Measurements from ENCODE around the gene NSRP1. TPM values are rescaled to one million over a fixed set of nuclear protein-coding genes. Genes with fewer than 3 reads are reported as not detected.

NSRP1 gene
- total and polyA plus RNA-seq, 10 of the 15 experiments (the other 5 are each of a cell fraction or from before 2014, with no cell fraction given) = 12.5 to 69.7 (median 37.8) TPM

DNA sequence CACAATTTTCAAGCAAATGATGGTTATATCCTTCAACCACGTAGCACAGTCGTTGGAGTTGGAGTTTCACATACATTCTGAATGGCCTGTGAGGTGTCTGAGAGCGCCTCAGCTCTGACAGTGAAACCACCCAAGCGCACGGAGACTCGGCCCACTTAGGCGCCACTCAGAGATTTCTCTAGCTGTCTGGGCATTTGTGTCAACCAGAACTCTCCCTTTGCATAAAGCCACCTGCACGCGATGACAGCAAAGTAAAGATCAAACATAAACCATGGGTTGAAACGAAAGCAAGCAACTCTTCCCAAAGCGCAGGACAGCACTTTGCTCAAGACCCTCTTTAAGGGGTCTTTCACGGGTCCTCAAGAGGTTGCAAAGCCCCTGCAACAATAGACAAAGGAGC, 118.3 kb downstream of the NSRP1 start:
- H3K4me3 ChIP-seq = peak overlapping the region; percentile 45
- FAIRE-seq (peak; percentile 23), ATAC-seq (peak; percentile 88), DNase-seq (ENCODE audit: low read depth, low spot score) (peak; percentile 19)
- no peaks in the 10 kb centered on the region for H3K36me3 ChIP-seq (ENCODE audit: control insufficient read depth in 2 of 2, insufficient read depth in 2 of 2, low read length in 1 of 2)
- H3K27ac ChIP-seq (ENCODE audit: control insufficient read depth, insufficient read depth) = no peak overlapping the region
- ChIA-PET POLR2A (no interaction called here), SMC1A (ENCODE audit: uncharacterized antibody, unreplicated experiment) (interaction anchor here (0.8 to 4.5 kb wide), 9 partner anchors 10 to 130 kb away, joined by 3 to 69 read pairs (median 4); no protein-coding TSS in a partner anchor), CTCF (interaction anchor here (0.6 to 5.6 kb wide), 9 partner anchors 9 to 198 kb away, joined by 3 to 127 read pairs (median 6); no protein-coding TSS in a partner anchor), RAD21 (ENCODE audit: unreplicated experiment) (interaction anchor here (0.7 to 3.3 kb wide), 8 partner anchors 10 to 130 kb away, joined by 3 to 52 read pairs (median 6); no protein-coding TSS in a partner anchor)
- BruUV-seq (replicated peaks) = no TSS peak
- H3K27me3 ChIP-seq (replicated peaks in 1 of 2; ENCODE audit: control insufficient read depth in 2 of 2, insufficient read depth in 2 of 2, low read length in 1 of 2) = no peaks in the 10 kb centered on the region
- H4K20me1 ChIP-seq (ENCODE audit: control insufficient read depth, insufficient read depth) = no peaks in the 10 kb centered on the region
- no peaks in the 10 kb centered on the region for H3K9me3 ChIP-seq (replicated peaks; ENCODE audit: control insufficient read depth, insufficient read depth, low read length)
- peak overlapping the region; percentile 94 for H3K4me2 ChIP-seq (ENCODE audit: control insufficient read depth, insufficient read depth)
- in situ Hi-C loops (cut with MboI) = loop anchor here (5.0 kb wide), 1 partner anchor 108 kb away; no protein-coding TSS in a partner anchor
- H3K9ac ChIP-seq (ENCODE audit: control insufficient read depth, insufficient read depth, low read length) = no peak overlapping the region
- TF ChIP-seq BHLHE40 (IDR thresholded peaks at IDR 0.05; ENCODE audit: borderline replicate concordance in 1 of 2, low read depth in 2 of 2, low read length in 1 of 2) = peak; percentile 58 to 63; a peak in 3 of 4 replicates
- TF ChIP-seq, protein P1, sequence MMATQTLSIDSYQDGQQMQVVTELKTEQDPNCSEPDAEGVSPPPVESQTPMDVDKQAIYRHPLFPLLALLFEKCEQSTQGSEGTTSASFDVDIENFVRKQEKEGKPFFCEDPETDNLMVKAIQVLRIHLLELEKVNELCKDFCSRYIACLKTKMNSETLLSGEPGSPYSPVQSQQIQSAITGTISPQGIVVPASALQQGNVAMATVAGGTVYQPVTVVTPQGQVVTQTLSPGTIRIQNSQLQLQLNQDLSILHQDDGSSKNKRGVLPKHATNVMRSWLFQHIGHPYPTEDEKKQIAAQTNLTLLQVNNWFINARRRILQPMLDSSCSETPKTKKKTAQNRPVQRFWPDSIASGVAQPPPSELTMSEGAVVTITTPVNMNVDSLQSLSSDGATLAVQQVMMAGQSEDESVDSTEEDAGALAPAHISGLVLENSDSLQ (IDR thresholded peaks at IDR 0.05) = peak; percentile 57
- TF ChIP-seq RUNX3 (IDR thresholded peaks at IDR 0.05; ENCODE audit: low read length) = peak; percentile 31; the same call in 1 of the 2 replicates
- TF ChIP-seq TAF1 (IDR thresholded peaks at IDR 0.05; ENCODE audit: borderline replicate concordance, low read depth, low read length) = no peak
- TF ChIP-seq POU2F2 (IDR thresholded peaks at IDR 0.05; ENCODE audit: borderline replicate concordance, low read depth, low read length) = peak; percentile 88; the same call in 2 of the 3 replicates
- 0 out of 2 replicates have a peak, but pooled peaks have one; percentile 27 for TF ChIP-seq PAX5 (IDR thresholded peaks at IDR 0.05; ENCODE audit: borderline replicate concordance, low read depth, low read length)
- TF ChIP-seq ZNF207 (IDR thresholded peaks at IDR 0.05; ENCODE audit: borderline replicate concordance) = no peak
- no peak for TF ChIP-seq BMI1 (IDR thresholded peaks at IDR 0.05; ENCODE audit: borderline replicate concordance)
- 0 out of 2 replicates have a peak, but pooled peaks have one; percentile 9 for TF ChIP-seq IKZF1 (conservative IDR thresholded peaks at IDR 0.05)
- TF ChIP-seq CREB1 (IDR thresholded peaks at IDR 0.05; ENCODE audit: low read depth) = 0 out of 2 replicates have a peak, but pooled peaks have one; percentile 8
- peaks cover 29% of the 10 kb centered on the region for H3K4me1 ChIP-seq (ENCODE audit: control insufficient read depth, insufficient read depth, low read length)
- intact Hi-C loops (cut with micrococcal nuclease; ENCODE audit: unreplicated experiment) = loop anchor here (2.0 to 10.0 kb wide), 2 partner anchors 62 to 100 kb away; partner anchors contain the start of gene TMIGD1
- H3K79me2 ChIP-seq (ENCODE audit: control insufficient read depth, insufficient read depth, low read length) = no peaks in the 10 kb centered on the region
- peak overlapping the region; percentile 37 for H2AFZ ChIP-seq (ENCODE audit: control insufficient read depth, low read depth, low read length)
- WGBS (ENCODE audit: insufficient coverage, insufficient replicate concordance, low lambda C conversion rate, missing lambda C conversion rate) = 12% methylated on average over 12 of the region's 12 CpGs
